ENCODE data around the gene PRSS2.
"Not testable (repeated sequence)": the region's sequence is repeated elsewhere in the genome, so short reads cannot be mapped to it uniquely, and the experiment has no call there.

Gene PRSS2

DNA sequence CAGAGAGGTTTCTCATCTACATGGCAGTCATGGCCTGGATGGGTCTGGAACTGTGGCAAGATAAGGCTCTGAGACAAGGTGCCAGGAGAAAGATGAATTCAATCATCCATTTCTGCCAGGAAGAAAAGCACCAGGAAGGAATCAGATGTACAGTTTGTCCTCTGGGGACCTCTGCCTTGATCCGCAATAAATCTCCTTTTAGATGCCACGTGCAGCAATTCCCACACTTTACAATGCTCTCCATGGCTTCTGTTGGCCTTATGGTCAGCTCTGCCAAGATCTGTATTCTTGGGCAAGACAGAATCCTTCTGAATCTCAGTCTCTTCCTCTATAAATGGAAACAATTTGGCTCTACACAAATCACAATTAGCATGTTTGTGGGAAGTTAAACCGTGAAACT is 12.5 kb upstream of the PRSS2 start:
- FAIRE-seq; DNase-seq (ENCODE audit: insufficient read length, low spot score): not testable (repeated sequence)

DNA sequence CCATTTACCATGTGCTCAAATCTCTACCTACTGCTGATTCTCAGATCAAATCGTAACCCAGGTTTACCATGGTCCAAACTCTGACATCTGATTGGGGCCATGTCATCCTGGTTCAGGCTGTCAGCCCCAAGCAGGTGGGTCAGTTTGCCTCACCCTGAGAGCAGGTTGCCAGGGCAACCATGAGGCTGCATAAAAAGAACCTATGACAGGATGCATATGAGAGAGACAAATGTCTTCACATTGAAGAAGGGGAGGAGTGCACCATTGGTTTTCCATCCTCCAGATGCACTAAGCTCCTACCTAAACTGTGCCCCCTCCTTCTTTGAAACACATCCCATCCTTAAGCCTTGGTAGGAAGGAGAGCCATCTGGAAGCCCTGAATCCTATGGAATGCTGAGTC is 11.3 kb upstream of the PRSS2 start:
- FAIRE-seq (no peak), DNase-seq (ENCODE audit: insufficient read length, low spot score) (no peak)

DNA sequence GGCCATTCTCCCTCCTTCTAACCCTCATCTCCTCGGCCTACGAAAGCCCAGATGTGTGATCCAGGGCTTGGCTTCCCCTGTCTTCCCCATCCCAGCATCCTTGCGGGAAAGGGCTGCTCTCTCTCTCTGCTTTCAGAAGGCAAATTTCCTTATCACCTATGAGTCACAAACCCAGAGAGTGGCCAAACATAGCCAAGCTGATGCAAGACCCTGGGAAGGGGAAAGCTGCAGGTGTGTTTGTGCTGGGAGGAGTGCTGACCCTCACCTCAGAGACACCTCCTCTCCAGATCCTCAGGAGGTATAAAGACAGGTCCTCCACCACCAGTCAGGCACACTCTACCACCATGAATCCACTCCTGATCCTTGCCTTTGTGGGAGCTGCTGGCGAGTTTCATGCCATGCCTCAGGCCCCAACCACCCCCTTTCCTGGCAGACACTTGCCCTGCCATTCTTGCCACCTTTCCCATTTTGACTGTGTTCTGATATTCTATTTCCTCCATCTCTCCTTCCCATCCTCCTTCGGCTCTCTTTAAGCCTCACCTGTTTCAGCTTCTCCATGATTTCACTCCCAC is 10.6 kb upstream of the PRSS2 start:
- DNase-seq (ENCODE audit: insufficient read length, low spot score), result no peak
- FAIRE-seq, result no peak

DNA sequence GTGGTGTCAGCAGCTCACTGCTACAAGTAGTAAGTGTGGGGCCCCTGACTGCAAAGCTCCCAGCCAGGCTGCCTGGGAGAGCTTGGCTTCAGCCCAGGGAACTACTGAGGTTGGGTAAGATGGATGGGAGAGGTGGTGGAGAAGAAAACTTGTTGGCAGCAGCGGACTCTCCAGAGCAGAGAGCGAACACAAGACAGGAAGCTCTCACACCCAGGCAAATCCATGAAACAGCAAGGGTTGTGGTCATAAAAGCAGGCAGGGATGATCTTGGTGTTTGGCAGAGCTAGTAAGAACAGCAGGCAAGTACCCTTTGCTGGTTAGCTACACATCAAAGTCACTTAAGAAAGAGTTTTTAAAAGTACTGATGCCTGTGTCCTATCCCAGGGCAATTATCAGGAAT is 9.2 kb upstream of the PRSS2 start:
- not testable (repeated sequence) for DNase-seq (ENCODE audit: insufficient read length, low spot score); FAIRE-seq

DNA sequence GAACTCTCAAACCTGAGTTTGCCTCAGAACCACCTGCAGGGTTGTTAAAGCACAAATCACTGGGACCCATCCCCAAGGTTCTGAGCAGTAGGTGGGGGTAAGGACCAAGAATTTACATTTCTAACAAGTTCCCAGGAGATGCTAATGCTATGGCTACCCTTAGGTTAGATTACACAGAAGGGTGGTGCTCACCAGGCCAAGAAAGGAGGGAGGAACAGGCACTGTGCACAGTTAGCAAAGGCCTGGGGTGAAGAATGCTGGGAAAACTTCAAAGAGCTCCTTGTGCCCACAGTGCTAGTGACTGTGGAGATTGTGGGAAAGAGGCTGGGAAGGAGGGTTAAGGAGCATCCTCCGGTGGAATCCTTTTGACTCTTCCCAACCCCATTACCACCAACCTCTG is 8.7 kb upstream of the PRSS2 start:
- DNase-seq (ENCODE audit: insufficient read length, low spot score), result no peak
- no peak for FAIRE-seq

DNA sequence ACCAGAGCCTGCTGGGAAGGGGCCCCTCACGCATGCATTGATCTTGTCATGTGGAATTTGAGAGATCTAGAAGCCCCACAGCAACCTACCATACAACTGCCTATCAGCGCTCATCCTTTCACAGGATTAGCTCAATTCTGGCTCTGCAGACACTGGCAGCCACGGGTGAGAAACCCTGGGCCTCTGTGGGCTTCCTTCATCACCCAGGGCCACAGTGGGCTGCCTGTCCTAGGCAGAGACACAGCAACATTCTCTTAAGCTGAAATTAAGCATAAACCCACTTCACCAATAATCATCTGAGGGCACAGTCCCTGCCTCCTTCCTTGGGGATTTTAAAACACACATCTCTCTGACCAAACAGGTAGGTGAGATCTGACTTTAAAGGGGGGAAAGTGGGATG is 3.3 kb upstream of the PRSS2 start:
- no peak for FAIRE-seq
- no peak for DNase-seq (ENCODE audit: insufficient read length, low spot score)

DNA sequence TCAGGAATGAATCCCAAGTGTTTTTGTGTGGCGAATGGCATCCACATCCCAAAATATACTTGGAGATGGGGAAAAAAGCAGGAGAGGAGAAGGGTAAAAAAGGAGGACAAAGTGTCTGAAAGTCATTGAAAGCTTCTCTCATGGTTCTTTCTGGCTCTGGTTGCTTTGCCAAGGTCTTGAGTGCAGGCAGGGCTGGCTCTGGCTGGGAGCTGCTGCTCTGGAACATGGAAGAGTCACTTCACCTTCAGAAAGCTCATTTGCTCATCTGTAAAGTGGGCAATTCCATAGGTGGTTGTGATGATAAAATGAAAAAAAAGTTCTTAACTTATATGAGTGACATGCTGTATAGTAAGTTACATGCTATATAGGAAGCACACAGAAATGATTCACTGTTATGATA is 2.9 kb upstream of the PRSS2 start:
- DNase-seq (ENCODE audit: insufficient read length, low spot score) (no peak), FAIRE-seq (no peak)

DNA sequence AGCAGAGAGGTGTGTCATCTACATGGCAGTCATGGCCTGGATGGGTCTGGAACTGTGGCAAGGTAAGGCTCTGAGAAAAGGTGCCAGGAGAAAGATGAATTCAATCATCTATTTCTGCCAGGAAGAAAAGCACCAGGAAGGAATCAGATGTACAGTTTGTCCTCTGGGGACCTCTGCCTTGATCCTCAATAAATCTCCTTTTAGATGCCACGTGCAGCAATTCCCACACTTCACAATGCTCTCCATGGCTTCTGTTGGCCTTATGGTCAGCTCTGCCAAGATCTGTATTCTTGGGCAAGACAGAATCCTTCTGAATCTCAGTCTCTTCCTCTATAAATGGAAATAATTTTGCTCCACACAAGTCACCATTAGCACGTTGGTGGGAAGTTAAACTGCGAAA is 1.9 kb upstream of the PRSS2 start:
- DNase-seq (ENCODE audit: insufficient read length, low spot score); FAIRE-seq: not testable (repeated sequence)

DNA sequence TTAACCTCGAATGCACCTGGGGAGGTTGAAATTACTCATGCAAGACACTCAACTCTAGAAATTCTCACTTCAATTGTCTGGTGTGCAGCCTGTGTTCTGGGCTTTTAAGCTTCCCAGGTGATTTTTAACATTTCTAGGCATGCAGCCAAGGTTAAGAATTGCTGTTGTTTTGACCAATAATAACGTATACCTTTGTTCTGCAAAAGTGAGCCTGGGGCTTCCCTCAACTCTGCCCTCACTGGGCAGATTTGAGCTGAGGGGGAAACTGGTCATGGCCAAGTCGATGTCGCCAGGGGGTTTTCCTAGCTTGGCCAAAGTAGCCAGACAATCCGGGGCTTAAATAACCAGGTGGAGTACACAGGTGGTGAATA is 568 bp downstream of the PRSS2 start:
- no peak for DNase-seq (ENCODE audit: insufficient read length, low spot score)
- FAIRE-seq, result no peak

DNA sequence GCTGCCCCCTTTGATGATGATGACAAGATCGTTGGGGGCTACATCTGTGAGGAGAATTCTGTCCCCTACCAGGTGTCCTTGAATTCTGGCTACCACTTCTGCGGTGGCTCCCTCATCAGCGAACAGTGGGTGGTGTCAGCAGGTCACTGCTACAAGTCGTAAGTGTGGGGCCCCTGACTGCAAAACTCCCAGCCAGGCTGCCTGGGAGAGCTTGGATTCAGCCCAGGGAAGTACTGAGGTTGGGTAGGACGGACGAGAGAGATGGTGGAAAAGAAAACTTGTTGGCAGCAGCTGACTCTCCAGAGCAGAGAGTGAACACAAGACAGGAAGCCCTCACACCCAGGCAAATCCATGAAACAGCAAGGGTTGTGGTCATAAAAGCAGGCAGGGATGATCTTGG is 1.3 kb downstream of the PRSS2 start:
- FAIRE-seq (peak; percentile 44), DNase-seq (ENCODE audit: insufficient read length, low spot score) (no peak)

DNA sequence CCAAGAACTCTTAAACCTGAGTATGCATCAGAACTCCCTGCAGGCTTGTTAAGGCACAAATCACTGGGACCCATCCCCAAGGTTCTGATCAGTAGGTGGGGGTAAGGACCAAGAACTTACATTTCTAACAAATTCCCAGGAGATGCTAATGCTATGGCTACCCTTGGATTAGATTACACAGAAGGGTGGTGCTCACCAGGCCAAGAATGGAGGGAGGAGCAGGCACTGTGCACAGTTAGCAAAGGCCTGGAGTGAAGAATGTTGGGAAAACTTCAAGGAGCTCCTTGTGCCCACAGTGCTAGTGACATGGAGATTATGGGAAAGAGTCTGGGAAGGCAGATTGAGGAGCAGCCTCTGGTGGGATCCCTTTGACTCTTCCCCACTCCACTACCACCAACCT is 1.9 kb downstream of the PRSS2 start:
- FAIRE-seq (no peak), DNase-seq (ENCODE audit: insufficient read length, low spot score) (no peak)

DNA sequence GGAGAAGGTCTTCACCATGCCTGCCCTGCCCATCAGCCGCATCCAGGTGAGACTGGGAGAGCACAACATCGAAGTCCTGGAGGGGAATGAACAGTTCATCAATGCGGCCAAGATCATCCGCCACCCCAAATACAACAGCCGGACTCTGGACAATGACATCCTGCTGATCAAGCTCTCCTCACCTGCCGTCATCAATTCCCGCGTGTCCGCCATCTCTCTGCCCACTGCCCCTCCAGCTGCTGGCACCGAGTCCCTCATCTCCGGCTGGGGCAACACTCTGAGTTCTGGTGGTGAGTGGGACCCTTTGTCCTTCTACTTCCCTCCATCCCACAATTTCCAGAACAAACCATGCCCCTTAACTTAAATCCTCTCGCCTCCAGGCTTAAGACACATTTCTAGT is 2.5 kb downstream of the PRSS2 start:
- no peak for DNase-seq (ENCODE audit: insufficient read length, low spot score)
- no peak for FAIRE-seq

DNA sequence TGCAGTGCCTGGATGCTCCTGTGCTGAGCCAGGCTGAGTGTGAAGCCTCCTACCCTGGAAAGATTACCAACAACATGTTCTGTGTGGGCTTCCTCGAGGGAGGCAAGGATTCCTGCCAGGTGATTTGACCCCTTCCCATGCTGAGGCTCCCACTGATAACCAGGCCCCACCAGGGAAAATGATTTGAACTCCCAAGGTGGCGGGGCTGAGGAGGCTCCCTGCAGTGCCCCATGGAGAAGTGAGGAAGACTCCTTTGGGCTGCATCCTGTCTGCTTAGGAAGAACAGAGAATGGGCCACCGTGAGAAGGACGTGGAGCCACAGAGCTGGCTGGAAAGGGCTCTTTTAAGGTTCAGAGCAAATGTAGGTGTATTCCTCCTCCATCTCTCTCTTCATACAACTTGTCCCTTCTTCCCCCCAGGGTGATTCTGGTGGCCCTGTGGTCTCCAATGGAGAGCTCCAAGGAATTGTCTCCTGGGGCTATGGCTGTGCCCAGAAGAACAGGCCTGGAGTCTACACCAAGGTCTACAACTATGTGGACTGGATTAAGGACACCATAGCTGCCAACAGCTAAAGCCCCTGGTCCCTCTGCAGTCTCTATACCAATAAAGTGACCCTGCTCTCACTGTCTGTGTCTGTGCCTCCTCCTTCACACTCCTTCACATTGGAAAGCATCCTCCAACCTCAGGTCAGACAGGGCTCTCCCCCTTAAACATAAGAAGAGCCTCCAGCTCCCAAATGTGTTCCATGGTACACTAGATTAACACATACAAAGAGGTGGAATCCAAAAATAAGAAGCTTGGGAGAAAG is 3.4 kb downstream of the PRSS2 start:
- DNase-seq (ENCODE audit: insufficient read length, low spot score) (no peak), FAIRE-seq (no peak)

DNA sequence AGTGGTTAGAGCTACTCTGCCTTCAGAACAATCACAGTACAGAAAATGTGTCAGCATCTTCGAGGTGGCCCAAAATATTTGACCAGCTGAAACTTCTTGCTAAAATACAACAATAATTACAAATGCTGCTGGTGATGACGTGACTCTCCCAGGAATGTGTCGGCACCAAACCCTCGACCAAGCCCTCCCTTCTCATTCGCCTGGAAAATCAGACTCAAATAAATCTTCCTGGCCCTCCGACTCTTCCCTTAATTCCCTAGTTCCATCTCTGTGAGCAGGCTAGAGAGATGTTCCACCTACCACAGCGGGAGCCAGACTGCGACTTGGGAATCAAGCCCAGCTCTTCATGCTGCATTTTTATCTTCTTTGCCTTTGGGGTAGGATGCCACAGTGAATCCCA is 4.1 kb downstream of the PRSS2 start:
- FAIRE-seq (no peak), DNase-seq (ENCODE audit: insufficient read length, low spot score) (no peak)

DNA sequence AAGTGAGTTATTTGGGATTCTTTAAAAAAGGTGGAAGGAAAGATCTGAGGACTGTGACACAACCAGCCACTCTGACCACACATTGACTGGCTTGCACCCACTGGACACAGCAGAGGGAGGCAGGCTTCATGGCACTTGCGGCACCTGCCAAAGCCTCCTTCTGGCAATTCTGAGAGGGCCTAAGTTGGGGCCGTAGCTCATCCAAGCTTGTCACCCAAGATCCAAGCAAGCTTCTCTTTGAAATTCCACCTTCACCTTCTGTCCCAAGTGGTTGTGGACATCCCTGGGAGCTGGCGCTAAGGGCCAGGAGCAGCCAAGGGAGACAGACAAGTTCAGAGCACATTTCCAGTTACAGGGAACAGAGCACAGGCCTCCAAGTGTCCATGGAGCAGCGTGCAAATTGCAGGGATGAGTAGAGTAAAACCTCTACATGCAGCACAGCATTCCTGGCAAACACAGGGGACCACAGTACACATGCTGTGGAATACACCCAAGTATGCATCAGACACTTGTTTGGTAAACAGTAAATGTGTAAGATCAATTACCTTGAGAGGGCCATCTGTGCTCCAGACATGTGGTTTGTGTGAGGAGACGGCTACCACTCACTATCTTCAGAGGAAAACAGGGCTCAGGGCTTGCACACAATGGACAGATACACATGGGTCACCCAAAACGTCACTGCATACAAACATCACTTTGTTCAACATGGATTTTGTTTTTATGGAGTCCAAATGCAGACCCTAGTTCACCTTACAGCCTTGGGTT is 4.8 kb downstream of the PRSS2 start:
- not testable (repeated sequence) for DNase-seq (ENCODE audit: insufficient read length, low spot score)

DNA sequence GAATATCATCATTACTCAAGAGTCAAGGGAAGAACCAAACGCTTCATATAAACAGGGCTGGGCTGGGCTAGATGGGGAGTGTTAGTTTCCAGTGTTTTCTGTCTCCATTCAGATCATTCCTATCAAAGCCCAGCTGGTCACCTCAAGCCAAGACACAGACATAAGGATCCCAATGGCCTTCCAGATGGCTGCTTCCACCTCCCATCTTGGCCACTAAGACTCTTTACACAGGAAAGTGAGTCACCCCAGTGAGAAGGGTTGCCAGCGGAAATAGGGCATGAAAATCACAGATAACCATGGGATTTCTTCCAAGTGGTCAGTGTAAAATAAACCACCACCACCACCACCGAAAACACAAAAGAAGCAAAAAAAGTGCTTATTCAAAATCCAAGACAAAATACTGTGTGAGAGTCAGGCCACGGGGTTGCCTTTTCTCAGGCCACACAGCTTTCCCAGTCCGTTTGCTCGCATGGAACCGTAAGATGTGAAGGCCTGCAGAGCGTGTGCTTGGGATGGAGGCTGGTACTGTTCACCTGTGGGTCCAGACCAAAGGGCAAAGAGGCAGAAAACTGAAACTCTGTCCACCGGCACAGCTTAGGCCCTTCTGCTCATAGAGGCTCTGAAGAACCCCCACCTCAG is 5.6 kb downstream of the PRSS2 start:
- no peak for FAIRE-seq

More for the DNA sequence above, 4.8 kb downstream of the PRSS2 start:
- FAIRE-seq, result not testable (repeated sequence)

DNA sequence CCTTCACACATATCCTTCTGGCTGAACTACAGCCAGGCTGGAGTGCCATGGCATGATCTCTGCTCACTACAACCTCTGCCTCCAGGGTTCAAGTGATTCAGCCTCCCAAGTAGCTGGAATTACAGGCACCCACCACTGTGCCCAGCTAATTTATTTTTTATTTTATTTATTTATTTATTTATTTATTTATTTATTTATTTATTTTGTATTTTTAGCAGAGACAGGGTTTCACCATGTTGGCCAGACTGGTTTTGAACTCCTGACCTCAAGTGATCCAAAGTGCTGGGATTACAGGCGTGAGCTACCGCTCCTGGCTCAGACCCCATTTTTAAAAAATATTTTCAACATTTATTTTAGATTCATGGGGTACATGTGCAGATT is 6.1 kb downstream of the PRSS2 start:
- FAIRE-seq, result not testable (repeated sequence)

More for the DNA sequence above, 5.6 kb downstream of the PRSS2 start:
- DNase-seq (ENCODE audit: insufficient read length, low spot score), result no peak

DNA sequence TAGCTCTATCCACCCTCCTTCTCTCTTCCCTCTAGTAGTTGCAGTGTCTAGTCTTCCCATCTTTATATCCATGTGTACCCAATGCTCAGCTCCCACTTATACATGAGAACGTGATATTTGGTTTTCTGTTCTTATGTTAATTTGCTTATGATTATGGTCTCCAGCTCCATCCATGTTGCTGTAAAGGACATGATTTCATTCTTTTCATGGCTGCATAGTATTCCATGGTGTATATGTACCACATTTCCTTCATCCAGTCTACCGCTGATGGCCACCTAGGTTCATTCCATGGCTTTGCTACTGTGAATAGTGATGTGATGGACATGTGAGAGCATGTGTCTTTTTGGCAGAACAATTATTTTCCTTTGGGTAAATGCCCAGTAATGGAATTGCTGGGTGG is 6.5 kb downstream of the PRSS2 start:
- no peak for FAIRE-seq
- no peak for DNase-seq (ENCODE audit: insufficient read length, low spot score)

More for the DNA sequence above, 6.1 kb downstream of the PRSS2 start:
- DNase-seq (ENCODE audit: insufficient read length, low spot score), result not testable (repeated sequence)

DNA sequence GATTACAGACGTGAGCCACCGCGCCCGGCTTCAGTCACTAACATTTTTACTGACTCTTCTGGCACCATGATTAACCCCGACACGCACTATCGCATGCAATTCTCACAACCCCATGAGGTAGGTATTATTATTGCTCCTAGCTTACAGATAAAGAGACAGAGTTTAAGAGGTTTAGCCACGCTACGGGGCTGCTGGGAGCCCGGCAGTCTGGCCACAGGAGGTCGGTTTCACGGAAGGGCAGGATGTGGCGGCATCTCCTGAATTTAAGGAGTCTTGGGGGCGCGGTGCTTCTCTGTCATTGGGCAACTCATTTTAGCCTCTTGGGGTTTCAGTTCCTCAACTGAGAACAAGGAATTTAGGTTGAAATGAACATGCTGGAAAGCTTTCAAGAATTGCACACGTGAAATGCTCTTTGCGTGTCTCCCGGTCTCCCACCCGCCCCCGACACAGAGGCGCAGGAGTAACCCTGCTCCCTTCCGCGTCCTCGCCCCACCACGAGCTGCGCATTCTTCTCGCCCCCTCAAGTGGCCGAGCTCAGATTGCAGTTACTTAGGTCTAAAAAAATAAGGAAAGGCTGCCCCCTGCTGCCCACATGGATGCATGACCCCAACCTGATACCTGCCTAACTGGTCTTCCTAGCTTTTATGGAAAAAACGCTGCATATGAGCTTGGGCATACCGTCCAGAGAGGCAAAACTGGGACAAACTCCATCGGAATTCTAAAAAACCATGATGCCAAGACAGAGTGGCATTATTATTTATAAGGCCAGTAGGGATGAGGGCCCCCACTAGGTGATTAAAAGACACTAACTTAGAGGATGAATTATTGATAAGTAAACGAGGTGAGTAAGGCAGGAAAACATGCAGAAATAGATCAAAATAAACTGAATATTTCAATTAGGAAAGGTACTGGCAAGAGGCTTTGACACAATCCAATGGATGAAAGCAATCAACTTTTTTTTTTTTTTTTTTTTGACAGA is 12.4 kb downstream of the PRSS2 start:
- DNase-seq (ENCODE audit: insufficient read length, low spot score) (peak; percentile 62), FAIRE-seq (no peak)

DNA sequence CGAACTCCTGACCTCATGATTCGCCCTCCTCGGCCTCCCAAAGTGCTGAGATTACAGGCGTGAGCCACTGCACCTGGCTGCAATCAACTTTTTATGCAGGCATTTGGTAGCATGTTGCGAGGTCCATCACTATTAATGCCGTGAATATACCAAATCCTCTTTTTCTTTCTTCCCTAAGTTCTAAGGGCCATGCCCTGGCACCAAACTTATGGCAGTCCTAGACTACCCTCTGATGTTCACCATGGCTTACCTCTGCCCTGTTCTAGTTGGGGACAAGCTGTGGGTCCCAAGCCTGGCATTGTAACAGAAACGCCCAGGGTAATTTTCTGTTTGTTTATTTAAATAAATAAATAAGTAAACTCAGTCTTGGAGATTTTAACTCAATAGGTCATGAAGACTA is 13.3 kb downstream of the PRSS2 start:
- no peak for FAIRE-seq
- no peak for DNase-seq (ENCODE audit: insufficient read length, low spot score)

Data from HTR-8/SVneo (cell line).